ENCODE measurements around the gene ACAD9.

Gene ACAD9

DNA sequence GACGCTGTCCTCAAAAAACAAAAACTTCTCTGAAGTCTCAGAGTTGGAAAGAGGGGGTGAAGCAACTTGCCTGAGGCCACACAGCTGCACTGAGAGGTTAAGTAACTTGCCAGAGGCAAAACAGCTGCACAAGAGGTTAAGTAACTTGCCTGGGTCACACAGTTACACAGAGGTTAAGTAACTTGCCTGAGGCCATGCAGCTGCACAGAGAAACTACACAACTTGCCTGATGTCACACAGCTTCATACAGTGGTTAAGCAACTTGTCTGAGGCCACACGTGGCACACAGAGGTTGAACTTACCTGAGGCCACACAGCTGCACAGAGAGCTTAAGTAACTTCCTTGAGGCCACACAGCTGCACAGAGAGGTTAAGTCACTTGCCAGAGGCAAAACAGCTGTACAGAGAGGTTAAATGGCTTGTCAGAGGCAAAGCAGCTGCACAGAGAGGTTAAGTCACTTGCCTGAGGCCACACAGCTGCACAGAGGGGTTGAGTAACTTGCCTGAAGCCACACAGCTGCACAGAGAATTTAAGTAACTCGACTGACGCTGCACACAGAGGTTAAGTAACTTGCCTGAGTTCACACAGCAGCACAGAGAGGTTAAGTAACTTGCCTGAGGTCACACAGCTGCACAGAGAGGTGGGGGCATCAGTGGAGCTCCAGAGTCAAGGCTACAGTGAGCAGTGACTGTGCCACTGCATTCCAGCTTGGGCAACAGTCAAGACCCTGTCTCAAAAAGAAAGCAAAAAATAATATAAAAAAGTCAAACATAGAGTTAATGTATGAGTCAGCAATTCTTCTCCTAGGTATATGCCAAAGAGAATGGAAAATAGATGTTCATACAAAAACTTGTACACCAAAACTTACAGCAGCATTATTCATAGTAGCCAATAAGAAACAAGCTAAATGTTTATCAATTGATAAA lies 12.0 kb upstream of the ACAD9 start:
- no peaks in the 10 kb centered on the region for H3K79me2 ChIP-seq (ENCODE audit: insufficient read depth, low read length)
- H3K9ac ChIP-seq (ENCODE audit: low read length), result no peak overlapping the region
- TF ChIP-seq EZH2phosphoT487 (conservative IDR thresholded peaks at IDR 0.05; ENCODE audit: low read length) (no peak), CTCF (IDR thresholded peaks at IDR 0.05; ENCODE audit: insufficient read depth, low read length, poor library complexity, severe bottlenecking) (no peak)
- no peak overlapping the region for H3K27ac ChIP-seq (ENCODE audit: low read depth, low read length)
- no peaks in the 10 kb centered on the region for H3K9me2 ChIP-seq (replicated peaks; ENCODE audit: insufficient read depth, low read length)
- H3K27me3 ChIP-seq (ENCODE audit: low read length), result no peaks in the 10 kb centered on the region
- no peaks in the 10 kb centered on the region for H3F3A ChIP-seq (ENCODE audit: insufficient read depth)
- H4K20me1 ChIP-seq (ENCODE audit: low read depth, low read length), result no peaks in the 10 kb centered on the region
- H3K9me3 ChIP-seq (ENCODE audit: insufficient read depth, low read length), result no peaks in the 10 kb centered on the region
- no peaks in the 10 kb centered on the region for H3K36me3 ChIP-seq (ENCODE audit: low read length)
- no peak overlapping the region for H3K4me2 ChIP-seq (ENCODE audit: low read depth, low read length, poor library complexity, severe bottlenecking)
- no peak overlapping the region for H2AFZ ChIP-seq (ENCODE audit: low read depth, low read length, severe bottlenecking)
- no peak overlapping the region for H3K4me3 ChIP-seq (ENCODE audit: insufficient read depth, low read length, poor library complexity, severe bottlenecking)

DNA sequence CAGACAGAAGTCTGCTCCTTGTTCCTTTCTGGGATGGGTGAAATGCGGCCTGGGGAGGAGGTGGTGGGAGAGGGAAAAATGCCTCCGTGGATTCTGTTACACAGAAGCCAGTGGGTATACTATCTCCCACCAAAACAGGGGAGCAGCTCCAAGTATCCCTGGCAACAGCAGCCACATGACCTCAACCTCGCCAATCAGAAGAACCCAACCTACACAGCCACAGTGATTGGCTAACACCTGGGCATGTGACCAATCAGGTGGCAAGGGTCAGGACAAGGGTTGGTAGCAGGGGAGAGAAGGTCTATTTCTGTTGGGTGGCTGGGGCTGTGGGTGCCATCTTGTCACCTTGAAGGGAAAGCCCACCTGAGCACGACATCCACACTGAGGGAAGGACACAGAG lies 9.1 kb upstream of the ACAD9 start:
- Histone ChIP-seq H3K9ac (ENCODE audit: low read length) (no peak overlapping the region), H3F3A (ENCODE audit: insufficient read depth) (no peaks in the 10 kb centered on the region)

DNA sequence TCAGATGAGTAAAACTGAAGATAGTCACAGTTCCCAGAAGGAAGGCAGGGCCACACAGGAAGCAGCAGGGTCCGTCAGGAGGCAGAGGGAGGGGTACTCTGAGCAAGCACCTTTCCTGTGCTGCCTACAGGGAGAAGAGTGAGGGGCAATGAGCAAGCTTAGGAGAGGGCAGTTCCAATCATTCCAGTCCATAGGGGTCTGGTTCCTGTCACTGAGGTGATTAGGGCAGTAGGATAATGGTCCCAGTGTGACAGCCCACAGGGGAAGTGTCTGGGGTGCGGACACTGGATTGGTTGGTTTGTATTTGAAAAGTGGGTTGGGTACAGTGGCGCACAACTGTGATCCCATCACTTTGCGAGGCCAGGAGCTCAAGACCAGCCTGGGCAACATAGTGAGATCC lies 7.1 kb upstream of the ACAD9 start:
- Histone ChIP-seq H3K4me2 (ENCODE audit: low read depth, low read length, poor library complexity, severe bottlenecking) (no peak overlapping the region), H3K9me2 (replicated peaks; ENCODE audit: insufficient read depth, low read length) (no peaks in the 10 kb centered on the region), H3K27ac (ENCODE audit: low read depth, low read length) (no peak overlapping the region), H3K9me3 (ENCODE audit: insufficient read depth, low read length) (no peaks in the 10 kb centered on the region), H3K27me3 (ENCODE audit: low read length) (no peaks in the 10 kb centered on the region), H4K20me1 (ENCODE audit: low read depth, low read length) (no peaks in the 10 kb centered on the region), H3K4me3 (ENCODE audit: insufficient read depth, low read length, poor library complexity, severe bottlenecking) (no peak overlapping the region), H3K9ac (ENCODE audit: low read length) (no peak overlapping the region), H3F3A (ENCODE audit: insufficient read depth) (peaks cover 4% of the 10 kb centered on the region; the same call in 1 of the 2 replicates), H3K36me3 (ENCODE audit: low read length) (no peaks in the 10 kb centered on the region), H3K79me2 (ENCODE audit: insufficient read depth, low read length) (no peaks in the 10 kb centered on the region), H2AFZ (ENCODE audit: low read depth, low read length, severe bottlenecking) (no peak overlapping the region)
- TF ChIP-seq CTCF (IDR thresholded peaks at IDR 0.05; ENCODE audit: insufficient read depth, low read length, poor library complexity, severe bottlenecking) (no peak), EZH2phosphoT487 (conservative IDR thresholded peaks at IDR 0.05; ENCODE audit: low read length) (no peak)

More for the DNA sequence above, 9.1 kb upstream of the ACAD9 start:
- H3K4me3 ChIP-seq (ENCODE audit: insufficient read depth, low read length, poor library complexity, severe bottlenecking), result no peak overlapping the region
- TF ChIP-seq CTCF (IDR thresholded peaks at IDR 0.05; ENCODE audit: insufficient read depth, low read length, poor library complexity, severe bottlenecking) (no peak), EZH2phosphoT487 (conservative IDR thresholded peaks at IDR 0.05; ENCODE audit: low read length) (no peak)
- no peaks in the 10 kb centered on the region for H4K20me1 ChIP-seq (ENCODE audit: low read depth, low read length)
- no peak overlapping the region for H2AFZ ChIP-seq (ENCODE audit: low read depth, low read length, severe bottlenecking)
- H3K36me3 ChIP-seq (ENCODE audit: low read length), result no peaks in the 10 kb centered on the region
- no peak overlapping the region for H3K4me2 ChIP-seq (ENCODE audit: low read depth, low read length, poor library complexity, severe bottlenecking)
- H3K27ac ChIP-seq (ENCODE audit: low read depth, low read length), result no peak overlapping the region
- no peaks in the 10 kb centered on the region for H3K27me3 ChIP-seq (ENCODE audit: low read length)
- no peaks in the 10 kb centered on the region for H3K79me2 ChIP-seq (ENCODE audit: insufficient read depth, low read length)
- H3K9me3 ChIP-seq (ENCODE audit: insufficient read depth, low read length), result no peaks in the 10 kb centered on the region
- no peaks in the 10 kb centered on the region for H3K9me2 ChIP-seq (replicated peaks; ENCODE audit: insufficient read depth, low read length)
